GM23248 (cell line): Measurements from ENCODE around the gene PAPPA2. TPM values are rescaled to one million over a fixed set of nuclear protein-coding genes. Genes with fewer than 3 reads are reported as not detected.
A peak's percentile ranks its signal among the peaks of the same experiment; 100 is the strongest.

Source experiments
- DNase-seq: peaks from one replicate; pipeline ENCODE4 v3.0.0-alpha.2; 2015
- H2AFZ ChIP-seq: fragments of 200-600 bp; sonication (generic); 2 replicates; pipeline ENCODE4 v1.6.1; 2016; ENCODE audit warnings: antibody characterized with exemption
- H3F3A ChIP-seq: fragments of 200-600 bp; sonication (generic); 2 replicates; pipeline ENCODE4 v1.6.1; 2016; ENCODE audit warnings: mild to moderate bottlenecking, antibody characterized with exemption, mixed run types; ENCODE audit not compliant: insufficient read depth
- H3K27ac ChIP-seq: fragments of 200-600 bp; sonication (generic); 2 replicates; pipeline ENCODE4 v1.5.1; 2016; ENCODE audit warnings: mild to moderate bottlenecking
- H3K27me3 ChIP-seq: fragments of 200-600 bp; sonication (generic); replicated peaks from 2 replicates; pipeline ENCODE4 v1.6.1; 2016; ENCODE audit warnings: mild to moderate bottlenecking; ENCODE audit not compliant: insufficient read depth
- H3K36me3 ChIP-seq: fragments of 200-600 bp; sonication (generic); 2 replicates; pipeline ENCODE4 v1.6.1; 2016; ENCODE audit warnings: low read depth, mild to moderate bottlenecking
- H3K4me1 ChIP-seq: fragments of 200-600 bp; sonication (generic); 2 replicates; pipeline ENCODE4 v1.6.1; 2016; ENCODE audit warnings: mild to moderate bottlenecking; ENCODE audit not compliant: insufficient read depth
- H3K4me2 ChIP-seq: fragments of 200-600 bp; sonication (generic); one replicate; pipeline ENCODE4 v1.6.1; 2016; ENCODE audit warnings: mild to moderate bottlenecking; ENCODE audit not compliant: unreplicated experiment
- H3K4me3 ChIP-seq: fragments of 200-600 bp; sonication (generic); 2 replicates; pipeline ENCODE4 v1.5.1; 2016; ENCODE audit warnings: mild to moderate bottlenecking
- H3K79me2 ChIP-seq: fragments of 200-600 bp; sonication (generic); 2 replicates; pipeline ENCODE4 v1.6.1; 2016; ENCODE audit warnings: mild to moderate bottlenecking; ENCODE audit not compliant: insufficient read depth
- H3K9ac ChIP-seq: fragments of 200-600 bp; sonication (generic); 2 replicates; pipeline ENCODE4 v1.6.1; 2016; ENCODE audit warnings: mild to moderate bottlenecking
- H3K9me2 ChIP-seq: fragments of 200-600 bp; sonication (generic); 2 replicates; pipeline ENCODE4 v1.6.1; 2016; ENCODE audit warnings: mixed run types, mild to moderate bottlenecking, moderate library complexity; ENCODE audit not compliant: insufficient read depth
- H3K9me3 ChIP-seq: fragments of 200-600 bp; sonication (generic); one replicate; pipeline ENCODE4 v1.6.1; 2017; ENCODE audit warnings: low read depth
- H4K20me1 ChIP-seq: fragments of 200-600 bp; sonication (generic); 2 replicates; pipeline ENCODE4 v1.6.0; 2016; ENCODE audit not compliant: insufficient read depth
- EZH2 ChIP-seq: fragments of 200-600 bp; sonication (generic); IDR thresholded peaks from 2 replicates; pipeline ENCODE4 v1.6.1; 2018; ENCODE audit warnings: antibody characterized with exemption, mild to moderate bottlenecking; ENCODE audit not compliant: insufficient read depth, poor library complexity, severe bottlenecking
- EZH2phosphoT487 ChIP-seq: fragments of 200-600 bp; sonication (generic); IDR thresholded peaks from 2 replicates; pipeline ENCODE4 v1.6.1; 2018; ENCODE audit warnings: antibody characterized with exemption, moderate library complexity, mild to moderate bottlenecking, low read depth; ENCODE audit not compliant: insufficient read depth
- WGBS, 2 experiments: methylation state at CpG; one replicate each; pipeline ENCODE4 v1.1.6; 2015 to 2017; ENCODE audit warnings: low lambda C conversion rate in 2 of 2, low coverage in 1 of 2; ENCODE audit errors: missing lambda C conversion rate in 2 of 2; 5-methylcytosine and 5-hydroxymethylcytosine counted together
- in situ Hi-C: fragments of 300-500 bp; cut with MboI; formaldehyde crosslinking; loops from 2 replicates; pipeline ENCODE4 v1.15.0; 2020
- polyA plus RNA-seq: library from polyadenylated mRNA; unstranded; fragments of >200 nt; fragmentation: Nextera tagmentation; extraction: Ambion mirVana; gene quantifications from 2 replicates; pipeline ENCODE4 v1.2.1, GENCODE V29; 2016
- total RNA-seq: library from RNA; depleted of rRNA; stranded (reverse); fragments of >200 nt; shearing (Covaris generic); gene quantifications from 2 replicates; pipeline ENCODE4 v1.2.3, GENCODE V29; 2014

Gene PAPPA2
- total and polyA plus RNA-seq, 2 experiments from 2014 or later: 3.9 to 8.1 TPM

DNA sequence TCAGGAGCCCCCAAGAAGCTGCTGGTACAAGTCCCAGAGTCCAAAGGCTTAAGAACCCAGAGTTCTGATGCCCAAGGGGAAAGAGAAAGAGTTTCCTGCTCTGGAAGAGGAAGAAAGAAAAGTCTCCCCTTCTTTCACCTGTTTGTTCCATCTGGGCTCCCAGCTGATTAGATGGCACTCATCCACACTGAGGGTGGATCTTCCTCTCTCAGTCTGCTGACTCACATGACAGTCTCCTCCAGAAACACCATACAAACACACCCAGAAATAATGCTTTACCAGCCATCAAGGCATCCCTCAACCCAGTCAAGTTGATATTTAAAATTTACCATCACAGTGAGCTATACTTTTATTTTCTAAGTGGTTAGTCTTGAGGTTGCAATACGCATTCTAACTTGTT is 257.9 kb downstream of the PAPPA2 start:
- Histone ChIP-seq H3K4me1 (no peaks in the 10 kb centered on the region), H2AFZ (no peak overlapping the region), H3F3A (no peaks in the 10 kb centered on the region), H3K79me2 (no peaks in the 10 kb centered on the region), H3K4me2 (no peak overlapping the region), H3K27me3 (no peaks in the 10 kb centered on the region), H4K20me1 (no peaks in the 10 kb centered on the region), H3K4me3 (no peak overlapping the region), H3K9me3 (no peaks in the 10 kb centered on the region), H3K9me2 (no peaks in the 10 kb centered on the region), H3K27ac (no peak overlapping the region), H3K9ac (no peak overlapping the region), H3K36me3 (no peaks in the 10 kb centered on the region)
- DNase-seq: peak; percentile 12
- 63 to 92% methylated on average over 1 of the region's 1 CpG for WGBS, 2 experiments
- TF ChIP-seq EZH2phosphoT487 (no peak), EZH2 (no peak)
- in situ Hi-C loops: loop anchor here (25.0 kb wide), 1 partner anchor 334 kb away; no protein-coding TSS in a partner anchor

DNA sequence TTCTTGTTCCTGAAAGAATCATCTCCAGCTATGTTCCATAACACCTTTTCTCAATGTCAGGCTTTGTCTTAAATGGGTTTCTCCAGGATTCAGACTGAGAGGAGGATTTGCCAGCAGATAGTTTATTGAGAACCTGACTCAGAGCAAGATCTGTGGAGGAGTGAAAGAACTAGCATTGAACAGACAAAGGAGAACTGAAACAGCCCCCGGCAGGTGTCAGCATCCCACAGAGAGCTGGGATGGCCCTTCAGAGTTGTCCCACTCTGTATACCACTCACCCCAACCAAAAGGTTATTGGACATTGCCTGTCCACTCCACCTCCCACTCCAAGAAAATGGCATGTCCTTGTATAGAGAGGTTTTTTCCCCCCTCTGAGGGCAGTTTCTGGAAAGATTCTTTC is 270.7 kb downstream of the PAPPA2 start:
- Histone ChIP-seq H3K36me3 (no peaks in the 10 kb centered on the region), H3K27me3 (no peaks in the 10 kb centered on the region), H3K4me3 (no peak overlapping the region), H3K4me1 (no peaks in the 10 kb centered on the region), H2AFZ (no peak overlapping the region), H3K9ac (no peak overlapping the region), H4K20me1 (no peaks in the 10 kb centered on the region), H3K27ac (no peak overlapping the region), H3K9me3 (no peaks in the 10 kb centered on the region), H3K79me2 (no peaks in the 10 kb centered on the region), H3F3A (no peaks in the 10 kb centered on the region), H3K9me2 (no peaks in the 10 kb centered on the region), H3K4me2 (no peak overlapping the region)
- in situ Hi-C loops: no loop called here
- DNase-seq: no peak
- no peak for TF ChIP-seq EZH2
- no peak for TF ChIP-seq EZH2phosphoT487
- 82 to 92% methylated on average over 1 of the region's 1 CpG for WGBS, 2 experiments

- Histone ChIP-seq H3K9me3 (no peaks in the 10 kb centered on the region), H3K4me3 (no peak overlapping the region), H3F3A (no peaks in the 10 kb centered on the region), H3K36me3 (no peaks in the 10 kb centered on the region), H3K4me1 (no peaks in the 10 kb centered on the region), H3K4me2 (no peak overlapping the region), H3K27ac (no peak overlapping the region), H2AFZ (no peak overlapping the region), H3K79me2 (no peaks in the 10 kb centered on the region), H3K9me2 (no peaks in the 10 kb centered on the region), H3K9ac (no peak overlapping the region), H3K27me3 (no peaks in the 10 kb centered on the region), H4K20me1 (no peaks in the 10 kb centered on the region)
- 83 to 84% methylated on average over 1 of the region's 1 CpG for WGBS, 2 experiments
- TF ChIP-seq EZH2phosphoT487: no peak
- no peak for TF ChIP-seq EZH2
- in situ Hi-C loops: no loop called here
- no peak for DNase-seq
These were observed 272.2 kb downstream of the PAPPA2 start for GRCh38 chr1:176735201-176735600.

- Histone ChIP-seq H3K4me3 (no peak overlapping the region), H3K27me3 (no peaks in the 10 kb centered on the region), H3K9me2 (no peaks in the 10 kb centered on the region), H4K20me1 (no peaks in the 10 kb centered on the region), H2AFZ (no peak overlapping the region), H3K27ac (no peak overlapping the region), H3K9ac (no peak overlapping the region), H3F3A (no peaks in the 10 kb centered on the region), H3K36me3 (no peaks in the 10 kb centered on the region), H3K4me1 (no peaks in the 10 kb centered on the region), H3K9me3 (no peaks in the 10 kb centered on the region), H3K79me2 (no peaks in the 10 kb centered on the region), H3K4me2 (no peak overlapping the region)
- in situ Hi-C loops: no loop called here
- no peak for DNase-seq
- TF ChIP-seq EZH2phosphoT487 (no peak), EZH2 (no peak)
These were observed 273.0 kb downstream of the PAPPA2 start for GRCh38 chr1:176736015-176736414.

DNA sequence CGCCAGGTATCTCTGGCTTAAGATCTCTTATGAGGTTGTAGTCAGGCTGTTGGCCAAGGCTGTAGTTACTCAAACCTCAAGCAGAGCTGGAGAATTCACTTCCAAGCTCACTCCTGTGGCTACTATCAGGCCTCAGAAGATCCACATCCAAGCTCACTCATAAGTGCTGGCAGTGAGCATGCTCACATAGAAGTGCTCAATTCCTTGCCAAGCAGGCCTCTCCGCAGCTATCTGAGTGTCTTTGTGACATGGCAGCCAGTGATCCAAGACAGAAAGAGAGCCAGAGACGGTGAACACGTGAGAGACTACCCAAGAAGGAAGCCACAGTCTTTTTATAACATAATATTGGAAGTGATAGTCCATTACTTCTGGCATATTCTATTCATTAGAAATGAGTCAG is 278.2 kb downstream of the PAPPA2 start:
- TF ChIP-seq EZH2phosphoT487 (no peak), EZH2 (no peak)
- in situ Hi-C loops: no loop called here
- H3K27me3 ChIP-seq: no peaks in the 10 kb centered on the region
- H4K20me1 ChIP-seq: no peaks in the 10 kb centered on the region
- no peaks in the 10 kb centered on the region for H3K4me1 ChIP-seq
- no peaks in the 10 kb centered on the region for H3K36me3 ChIP-seq
- no peaks in the 10 kb centered on the region for H3K9me3 ChIP-seq
- H3K4me3 ChIP-seq: no peak overlapping the region
- no peak overlapping the region for H2AFZ ChIP-seq
- no peaks in the 10 kb centered on the region for H3F3A ChIP-seq
- DNase-seq: no peak
- H3K4me2 ChIP-seq: no peak overlapping the region
- no peaks in the 10 kb centered on the region for H3K9me2 ChIP-seq
- no peak overlapping the region for H3K27ac ChIP-seq
- 24 to 28% methylated on average over 4 of the region's 4 CpGs for WGBS, 2 experiments
- H3K9ac ChIP-seq: no peak overlapping the region
- H3K79me2 ChIP-seq: no peaks in the 10 kb centered on the region
